ENCODE results near the gene FKBP4. TPM values are rescaled to one million over a fixed set of nuclear protein-coding genes. Genes with fewer than 3 reads are reported as not detected.

The FKBP4 gene
- total and polyA plus RNA-seq, 2 of the 13 experiments (the other 11 are each of a cell fraction or from before 2014, with no cell fraction given): 25.7 to 66.1 TPM

DNA sequence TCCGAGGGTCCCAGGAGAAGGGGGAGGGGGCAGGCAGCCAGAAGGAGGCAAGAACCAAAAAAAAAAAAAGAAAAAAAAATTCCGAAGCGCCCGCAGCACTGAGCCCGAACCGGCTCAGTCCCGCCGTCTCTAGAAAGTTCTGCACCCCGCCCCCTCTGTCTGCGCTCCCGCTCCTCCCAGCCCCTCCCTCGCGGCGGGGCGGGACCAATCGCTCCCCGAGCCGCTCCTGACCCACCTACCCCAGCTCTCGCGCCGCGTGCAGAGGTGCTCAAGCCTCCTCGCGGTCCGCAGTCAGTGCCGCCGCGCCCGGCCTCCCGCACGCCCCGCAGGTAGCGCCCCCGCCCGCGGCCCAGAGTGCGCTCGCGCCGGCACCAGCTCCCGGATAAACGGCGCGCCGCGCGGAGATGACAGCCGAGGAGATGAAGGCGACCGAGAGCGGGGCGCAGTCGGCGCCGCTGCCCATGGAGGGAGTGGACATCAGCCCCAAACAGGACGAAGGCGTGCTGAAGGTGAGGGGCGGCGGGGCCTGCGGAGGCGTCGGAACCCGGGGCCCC lies at the start of gene FKBP4 (continued):
- TF ChIP-seq, protein P1, sequence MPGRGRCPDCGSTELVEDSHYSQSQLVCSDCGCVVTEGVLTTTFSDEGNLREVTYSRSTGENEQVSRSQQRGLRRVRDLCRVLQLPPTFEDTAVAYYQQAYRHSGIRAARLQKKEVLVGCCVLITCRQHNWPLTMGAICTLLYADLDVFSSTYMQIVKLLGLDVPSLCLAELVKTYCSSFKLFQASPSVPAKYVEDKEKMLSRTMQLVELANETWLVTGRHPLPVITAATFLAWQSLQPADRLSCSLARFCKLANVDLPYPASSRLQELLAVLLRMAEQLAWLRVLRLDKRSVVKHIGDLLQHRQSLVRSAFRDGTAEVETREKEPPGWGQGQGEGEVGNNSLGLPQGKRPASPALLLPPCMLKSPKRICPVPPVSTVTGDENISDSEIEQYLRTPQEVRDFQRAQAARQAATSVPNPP (CRISPR knock-in tag; IDR thresholded peaks at IDR 0.05): no peak; the same call in 1 of the 2 replicates
- TF ChIP-seq POLR2A (IDR thresholded peaks at IDR 0.05; ENCODE audit: insufficient read depth in 1 of 2, low read depth in 2 of 2, low read length in 2 of 2) (peak; percentile 37 to 92; a peak in 2 of 4 replicates), ZNF788 (CRISPR knock-in tag; IDR thresholded peaks at IDR 0.05; ENCODE audit: borderline replicate concordance) (peak; percentile 53; the same call in 1 of the 2 replicates), NFE2L2 (IDR thresholded peaks at IDR 0.05; ENCODE audit: low read length) (no peak), ZBTB42 (CRISPR knock-in tag; IDR thresholded peaks at IDR 0.05) (no peak), TMF1 (CRISPR knock-in tag; IDR thresholded peaks at IDR 0.05; ENCODE audit: low read depth) (peak; percentile 64; the same call in 1 of the 2 replicates), SMAD9 (CRISPR knock-in tag; IDR thresholded peaks at IDR 0.05) (no peak), GATA4 (IDR thresholded peaks at IDR 0.05; ENCODE audit: borderline replicate concordance, low read depth) (peak; percentile 30; the same call in 1 of the 2 replicates), TEAD3 (CRISPR knock-in tag; optimal IDR thresholded peaks at IDR 0.05; ENCODE audit: borderline replicate concordance) (no peak), RARA (CRISPR knock-in tag; IDR thresholded peaks at IDR 0.05) (peak; percentile 38; the same call in 1 of the 2 replicates), HIVEP1 (CRISPR knock-in tag; IDR thresholded peaks at IDR 0.05) (no peak), CHCHD3 (CRISPR knock-in tag; IDR thresholded peaks at IDR 0.05) (peak; percentile 19; the same call in 1 of the 2 replicates), ZEB1 (IDR thresholded peaks at IDR 0.05; ENCODE audit: insufficient replicate concordance, low read depth) (no peak), EZH2 (conservative IDR thresholded peaks at IDR 0.05; ENCODE audit: low read depth, low read length) (no peak), ZBTB40 (IDR thresholded peaks at IDR 0.05) (no peak), ZBTB40 (CRISPR knock-in tag; IDR thresholded peaks at IDR 0.05) (peak; percentile 81), KDM5B (CRISPR knock-in tag; IDR thresholded peaks at IDR 0.05; ENCODE audit: borderline replicate concordance) (peak; percentile 72; the same call in 1 of the 2 replicates), ZNF891 (CRISPR knock-in tag; IDR thresholded peaks at IDR 0.05) (peak; percentile 36; the same call in 1 of the 2 replicates), RFXAP (CRISPR knock-in tag; IDR thresholded peaks at IDR 0.05; ENCODE audit: borderline replicate concordance) (peak; percentile 63; the same call in 1 of the 2 replicates), MEIS2 (CRISPR knock-in tag; IDR thresholded peaks at IDR 0.05) (0 out of 2 replicates have a peak, but pooled peaks have one; percentile 17)

Data from HepG2 (cell line).